Duodenal mucosa (tissue), 2 donors: ENCODE data around the gene RTCA.
"Not testable (repeated sequence)": the region's sequence is repeated elsewhere in the genome, so short reads cannot be mapped to it uniquely, and the experiment has no call there.

Experiments
- H3K27ac ChIP-seq: one replicate; pipeline ENCODE4 v1.7.0; 2013; ENCODE audit warnings: low read depth, low read length
- H3K27me3 ChIP-seq, 2 donors: one replicate each; pipeline ENCODE4 v1.7.0; 2013; ENCODE audit warnings: low read length in 2 of 2, control low read depth in 1 of 2; ENCODE audit not compliant: insufficient read depth in 2 of 2, control insufficient read depth in 1 of 2
- H3K36me3 ChIP-seq, 2 donors: one replicate each; pipeline ENCODE4 v1.7.0; 2013; ENCODE audit warnings: low read length in 2 of 2, control low read depth in 1 of 2; ENCODE audit not compliant: insufficient read depth in 2 of 2, control insufficient read depth in 1 of 2
- H3K4me1 ChIP-seq, 2 donors: one replicate each; pipeline ENCODE4 v1.7.0; 2013; ENCODE audit warnings: low read length in 2 of 2, control low read depth in 1 of 2; ENCODE audit not compliant: insufficient read depth in 2 of 2, control insufficient read depth in 1 of 2
- H3K4me3 ChIP-seq, 2 donors: one replicate each; pipeline ENCODE4 v1.7.0; 2013; ENCODE audit warnings: low read length in 2 of 2, low read depth in 1 of 2
- H3K9ac ChIP-seq, 2 donors: one replicate each; pipeline ENCODE4 v1.7.0; 2013; ENCODE audit warnings: low read length in 2 of 2, low read depth in 1 of 2
- H3K9me3 ChIP-seq, 2 donors: one replicate each; pipeline ENCODE4 v1.7.0; 2013; ENCODE audit warnings: low read length in 2 of 2, control low read depth in 1 of 2; ENCODE audit not compliant: control insufficient read depth in 1 of 2

RTCA gene

GRCh38 chr1:100279954-100280682 is 14.1 kb downstream of the RTCA start:
- no peak overlapping the region for H3K27ac ChIP-seq
- H3K36me3 ChIP-seq, result peaks cover 31 to 71% of the 10 kb centered on the region in 2 donors
- H3K4me1 ChIP-seq, result no peaks in the 10 kb centered on the region
- H3K9me3 ChIP-seq, result no peaks in the 10 kb centered on the region
- no peaks in the 10 kb centered on the region for H3K27me3 ChIP-seq
- H3K9ac ChIP-seq, result no peak overlapping the region
- no peak overlapping the region for H3K4me3 ChIP-seq

DNA sequence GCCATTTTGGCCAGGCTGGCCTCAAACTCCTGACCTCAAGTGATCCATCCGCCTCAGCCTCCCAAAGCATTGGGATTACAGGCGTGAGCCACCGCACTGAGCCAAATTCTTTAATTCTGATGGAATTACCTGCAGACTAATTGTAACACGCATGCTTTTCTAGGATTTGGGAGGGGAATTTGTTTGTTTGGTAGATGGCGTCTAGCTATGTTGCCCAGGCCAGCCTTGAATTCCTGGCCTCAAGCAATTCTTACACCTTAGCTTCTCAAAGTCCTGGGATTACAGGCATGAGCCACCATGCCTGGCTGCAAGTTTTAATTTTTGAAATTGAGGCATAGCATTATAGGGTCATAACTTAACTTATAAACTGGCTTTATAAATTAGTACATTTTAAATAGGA is 18.6 kb downstream of the RTCA start:
- peaks cover 22 to 71% of the 10 kb centered on the region in 2 donors for H3K36me3 ChIP-seq
- H3K4me3 ChIP-seq, result no peak overlapping the region
- no peaks in the 10 kb centered on the region for H3K9me3 ChIP-seq
- H3K27me3 ChIP-seq, result no peaks in the 10 kb centered on the region
- no peaks in the 10 kb centered on the region for H3K4me1 ChIP-seq
- H3K9ac ChIP-seq, result no peak overlapping the region
- no peak overlapping the region for H3K27ac ChIP-seq

DNA sequence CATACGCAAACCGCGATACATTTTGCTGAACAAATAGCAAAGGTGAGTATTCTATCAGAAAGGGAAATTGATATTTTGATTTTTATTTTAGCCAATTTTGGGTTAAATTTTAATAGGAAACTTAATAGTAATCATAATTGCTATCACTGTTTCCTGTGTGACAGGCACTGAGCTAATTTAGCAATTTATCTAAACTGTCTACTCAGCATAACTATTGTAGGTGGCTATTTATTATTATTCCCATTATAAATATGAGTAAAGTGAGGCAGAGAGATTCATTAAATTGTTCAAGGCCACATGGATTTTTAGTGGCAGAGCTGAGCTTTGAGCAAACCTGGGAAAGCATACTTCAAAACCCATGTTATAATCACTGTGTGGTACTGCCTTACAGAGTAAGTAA is 21.1 kb downstream of the RTCA start:
- Histone ChIP-seq H3K27ac (no peak overlapping the region), H3K9ac (no peak overlapping the region), H3K4me1 (no peaks in the 10 kb centered on the region), H3K4me3 (no peak overlapping the region), H3K9me3 (no peaks in the 10 kb centered on the region), H3K27me3 (no peaks in the 10 kb centered on the region), H3K36me3 (peaks cover 29 to 59% of the 10 kb centered on the region in 2 donors)

DNA sequence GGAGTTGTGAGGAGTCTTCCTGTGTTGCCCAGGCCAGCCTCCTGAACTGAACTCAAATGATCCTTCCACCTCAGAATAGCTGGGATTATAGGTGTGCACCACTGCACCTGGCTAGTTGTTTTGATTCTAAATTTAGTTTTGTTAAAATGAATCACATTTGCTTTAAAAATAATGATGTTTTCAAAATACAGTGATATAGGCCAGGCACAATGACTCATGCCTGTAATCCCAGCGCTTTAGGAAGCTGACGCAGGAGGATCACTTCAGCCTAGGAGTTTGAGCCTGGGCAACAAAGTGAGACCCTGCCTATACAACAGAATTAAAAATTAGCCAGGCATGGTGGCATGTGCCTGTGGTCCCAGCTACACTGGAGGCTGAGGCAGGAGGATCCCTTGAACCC is 24.3 kb downstream of the RTCA start:
- H3K27me3 ChIP-seq, result no peaks in the 10 kb centered on the region
- H3K36me3 ChIP-seq, result peaks cover 29 to 49% of the 10 kb centered on the region in 2 donors
- H3K4me3 ChIP-seq, result no peak overlapping the region
- no peak overlapping the region for H3K9ac ChIP-seq
- no peaks in the 10 kb centered on the region for H3K9me3 ChIP-seq
- no peak overlapping the region for H3K27ac ChIP-seq
- no peaks in the 10 kb centered on the region for H3K4me1 ChIP-seq

- no peaks in the 10 kb centered on the region for H3K9me3 ChIP-seq
- no peaks in the 10 kb centered on the region for H3K4me1 ChIP-seq
- H3K27ac ChIP-seq, result no peak overlapping the region
- H3K9ac ChIP-seq, result no peak overlapping the region
- no peaks in the 10 kb centered on the region for H3K27me3 ChIP-seq
- H3K36me3 ChIP-seq, result peaks cover 21 to 32% of the 10 kb centered on the region in 2 donors
- H3K4me3 ChIP-seq, result no peak overlapping the region
These were observed 26.7 kb downstream of the RTCA start for GRCh38 chr1:100292711-100293110.

- Histone ChIP-seq H3K4me3 (no peak overlapping the region), H3K27me3 (no peaks in the 10 kb centered on the region), H3K36me3 (peaks cover 11 to 12% of the 10 kb centered on the region in 2 donors), H3K27ac (no peak overlapping the region), H3K9ac (no peak overlapping the region), H3K4me1 (no peaks in the 10 kb centered on the region), H3K9me3 (no peaks in the 10 kb centered on the region)
These were observed 30.1 kb downstream of the RTCA start for GRCh38 chr1:100296140-100296539.

DNA sequence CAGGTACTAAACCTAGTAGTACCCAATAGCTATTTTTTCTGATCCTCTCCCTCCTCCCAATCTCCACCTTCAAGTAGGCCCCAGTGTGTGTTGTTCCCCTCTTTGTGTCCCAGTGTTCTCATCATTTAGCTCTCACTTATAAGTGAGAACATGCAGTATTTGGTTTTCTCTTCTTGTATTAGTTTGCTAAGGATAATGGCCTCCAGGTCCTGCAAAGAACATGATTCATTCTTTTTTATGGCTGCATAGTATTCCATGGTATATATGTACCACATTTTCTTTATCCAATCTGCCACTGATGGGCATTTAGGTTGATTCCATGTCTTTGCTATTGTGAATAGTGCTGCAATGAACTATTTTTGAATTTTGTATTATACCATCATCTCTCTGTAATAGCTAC is 31.0 kb downstream of the RTCA start:
- H3K9me3 ChIP-seq, H3K27ac ChIP-seq, H3K4me1 ChIP-seq, H3K27me3 ChIP-seq, H3K4me3 ChIP-seq, H3K9ac ChIP-seq, H3K36me3 ChIP-seq: not testable (repeated sequence)

DNA sequence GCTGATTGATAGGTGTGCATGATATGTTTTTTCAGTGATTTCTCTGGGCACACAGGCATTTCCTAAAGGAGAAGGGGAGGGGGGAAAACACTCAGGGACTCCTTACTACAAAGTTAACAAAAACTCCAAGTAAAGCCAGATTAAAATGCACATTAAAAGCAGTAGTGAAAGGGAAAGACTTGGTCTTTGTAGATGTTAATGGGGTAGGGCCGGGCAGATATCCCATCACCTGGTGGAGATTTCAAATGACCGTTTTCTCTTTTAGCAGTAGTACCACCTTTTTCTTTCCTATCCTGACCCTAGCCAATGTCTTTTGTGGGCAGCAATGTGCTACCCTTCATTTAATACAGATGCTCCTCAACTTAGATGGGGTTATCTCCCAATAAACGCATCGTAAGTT is 32.5 kb downstream of the RTCA start:
- no peak overlapping the region for H3K9ac ChIP-seq
- H3K4me1 ChIP-seq, result no peaks in the 10 kb centered on the region
- H3K9me3 ChIP-seq, result no peaks in the 10 kb centered on the region
- no peaks in the 10 kb centered on the region for H3K27me3 ChIP-seq
- H3K4me3 ChIP-seq, result no peak overlapping the region
- no peak overlapping the region for H3K27ac ChIP-seq
- H3K36me3 ChIP-seq, result no peaks in the 10 kb centered on the region

- no peaks in the 10 kb centered on the region for H3K36me3 ChIP-seq
- H3K27ac ChIP-seq, result no peak overlapping the region
- H3K27me3 ChIP-seq, result no peaks in the 10 kb centered on the region
- no peak overlapping the region for H3K4me3 ChIP-seq
- no peaks in the 10 kb centered on the region for H3K4me1 ChIP-seq
- no peaks in the 10 kb centered on the region for H3K9me3 ChIP-seq
- H3K9ac ChIP-seq, result no peak overlapping the region
These were observed 33.7 kb downstream of the RTCA start for GRCh38 chr1:100299521-100300222.

DNA sequence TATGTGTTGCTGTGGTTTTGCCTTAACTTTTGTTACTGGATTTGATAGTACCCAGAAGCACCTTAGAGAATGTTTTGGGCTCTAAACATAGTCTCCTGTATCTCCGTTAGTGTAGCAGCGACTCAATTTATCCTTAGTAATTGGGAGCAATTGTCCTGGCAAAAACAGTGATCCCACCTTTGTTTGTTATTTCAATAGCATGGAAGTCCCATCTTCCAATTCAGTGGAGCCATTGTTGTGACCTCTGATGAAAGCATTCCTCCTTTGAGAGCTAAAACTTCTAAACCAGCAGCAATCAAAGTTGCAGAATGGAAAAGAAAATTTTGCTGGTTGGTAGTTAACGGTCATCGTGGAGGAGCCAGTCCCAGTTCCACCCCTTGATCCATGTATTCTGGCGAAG is 34.7 kb downstream of the RTCA start:
- no peak overlapping the region for H3K27ac ChIP-seq

More for the DNA sequence above, 34.7 kb downstream of the RTCA start:
- no peaks in the 10 kb centered on the region for H3K4me1 ChIP-seq
- no peaks in the 10 kb centered on the region for H3K27me3 ChIP-seq
- no peaks in the 10 kb centered on the region for H3K9me3 ChIP-seq
- H3K36me3 ChIP-seq, result no peaks in the 10 kb centered on the region
- no peak overlapping the region for H3K4me3 ChIP-seq
- no peak overlapping the region for H3K9ac ChIP-seq
